ENCODE results near the gene ERAL1.
"Not testable (repeated sequence)": the region's sequence is repeated elsewhere in the genome, so short reads cannot be mapped to it uniquely, and the experiment has no call there.

ERAL1 gene

DNA sequence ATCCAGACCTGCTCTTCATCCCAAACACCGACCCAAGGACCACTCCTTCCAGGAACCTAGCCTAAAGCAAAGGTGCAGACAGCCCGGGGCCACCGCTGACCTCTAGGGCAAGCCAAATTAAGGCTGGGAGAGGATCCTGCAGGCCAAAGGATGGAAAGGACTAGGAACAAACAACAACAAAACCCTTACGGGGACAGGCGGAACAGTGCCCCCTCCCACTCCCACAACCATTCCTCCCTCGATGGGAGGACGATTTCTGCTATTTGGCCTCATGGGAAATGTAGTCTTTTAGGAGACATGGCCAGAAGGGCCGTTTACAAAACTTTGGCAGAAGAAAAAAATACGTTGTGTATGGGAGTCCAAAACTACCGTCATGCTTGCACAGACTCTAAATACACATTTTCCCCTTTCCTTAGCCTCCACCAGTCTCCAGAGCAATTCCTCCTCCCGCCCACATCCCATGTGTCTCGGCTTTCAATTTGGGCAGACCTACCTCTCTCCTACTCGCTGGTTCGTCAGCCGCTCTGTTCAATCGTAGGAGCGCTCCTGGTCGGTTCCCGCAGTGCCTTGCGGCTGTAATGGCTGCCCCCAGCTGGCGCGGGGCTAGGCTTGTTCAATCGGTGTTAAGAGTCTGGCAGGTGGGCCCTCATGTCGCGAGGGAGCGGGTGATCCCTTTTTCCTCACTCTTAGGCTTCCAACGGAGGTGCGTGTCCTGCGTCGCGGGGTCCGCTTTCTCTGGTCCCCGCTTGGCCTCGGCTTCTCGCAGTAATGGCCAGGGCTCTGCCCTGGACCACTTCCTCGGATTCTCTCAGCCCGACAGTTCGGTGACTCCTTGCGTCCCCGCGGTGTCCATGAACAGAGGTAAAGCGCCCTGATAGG lies at the start of gene ERAL1:
Gene ERAL1, plus strand, starts transcription at position 560 of the 879 bp plus-strand sequence. Its CDS starts 19 bp downstream, at position 579.
- in situ Hi-C loops (cut with HindIII; ENCODE audit: low sequenced_read_pairs) = no loop called here

DNA sequence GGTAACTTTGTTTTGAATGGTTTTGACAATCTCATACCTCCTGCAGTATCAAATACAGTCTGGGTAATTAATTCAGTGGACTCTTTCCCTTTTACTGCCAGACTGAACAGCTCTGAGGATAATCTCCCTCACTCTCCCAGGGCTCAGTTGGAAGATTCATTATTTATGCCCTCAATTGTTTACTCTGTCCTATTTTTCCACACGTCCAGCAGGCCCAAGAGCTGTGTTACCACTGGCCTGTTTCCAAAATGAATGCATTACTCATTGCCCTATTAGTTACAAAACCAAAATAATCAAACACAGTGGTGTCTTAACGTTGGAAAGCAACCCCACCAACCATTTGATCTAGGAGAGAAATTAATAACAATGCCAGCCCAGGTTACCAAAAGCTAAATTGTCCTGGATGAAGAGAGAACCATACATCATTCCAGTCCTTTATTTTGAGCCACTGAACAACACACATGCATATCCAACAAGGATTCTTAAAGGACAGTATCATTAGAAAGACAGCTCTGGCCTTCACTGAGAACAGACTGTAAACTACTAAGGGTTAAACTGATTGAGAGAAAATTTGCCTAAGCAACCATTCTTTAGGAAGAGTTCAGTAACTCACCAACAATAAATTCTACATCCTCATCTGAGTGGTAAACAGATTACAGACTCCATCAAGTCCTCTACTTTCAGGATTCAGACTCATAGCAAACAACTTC lies 46.7 kb upstream of the ERAL1 start:
- in situ Hi-C loops (cut with HindIII; ENCODE audit: low sequenced_read_pairs) = no loop called here

DNA sequence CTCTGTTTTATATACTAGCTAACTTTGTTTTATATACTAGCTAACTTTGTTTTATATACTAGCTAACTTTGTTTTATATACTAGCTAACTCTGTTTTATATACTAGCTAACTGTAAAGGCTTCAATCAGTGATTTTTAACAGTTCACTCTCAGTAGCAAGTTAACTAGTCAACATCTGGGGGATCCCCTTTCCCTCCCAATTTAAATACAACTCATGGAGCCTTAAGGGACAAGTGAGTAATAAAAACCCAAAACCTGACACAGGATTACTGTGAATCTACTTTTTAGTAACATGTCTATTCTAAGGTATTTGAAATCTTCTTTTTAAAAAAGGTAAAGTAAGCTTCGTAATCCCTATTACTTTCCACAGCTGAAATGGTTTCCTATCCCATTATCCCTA lies 44.4 kb upstream of the ERAL1 start:
- in situ Hi-C loops (cut with HindIII; ENCODE audit: low sequenced_read_pairs) = no loop called here

DNA sequence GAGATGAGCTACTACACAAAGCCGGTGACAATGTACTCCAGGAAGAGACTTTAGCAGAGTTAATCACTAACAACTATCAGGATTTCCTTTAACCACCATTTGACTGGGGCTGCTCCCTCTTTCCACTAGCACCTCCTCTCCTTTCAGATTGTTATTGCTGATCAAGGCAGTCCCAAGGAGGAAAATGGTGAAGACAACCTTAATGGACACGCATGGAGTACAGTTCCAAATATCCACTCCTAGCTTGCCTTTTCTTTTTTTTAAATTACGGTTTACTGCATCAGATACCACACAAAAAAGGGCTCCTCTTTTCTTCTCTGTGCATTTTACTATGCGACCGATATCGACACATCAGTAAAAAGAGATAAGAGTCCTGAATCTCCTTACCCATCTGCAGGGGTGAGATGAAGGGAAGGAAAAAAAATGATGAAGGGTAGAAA lies 43.1 kb upstream of the ERAL1 start:
- in situ Hi-C loops (cut with HindIII; ENCODE audit: low sequenced_read_pairs) = no loop called here

DNA sequence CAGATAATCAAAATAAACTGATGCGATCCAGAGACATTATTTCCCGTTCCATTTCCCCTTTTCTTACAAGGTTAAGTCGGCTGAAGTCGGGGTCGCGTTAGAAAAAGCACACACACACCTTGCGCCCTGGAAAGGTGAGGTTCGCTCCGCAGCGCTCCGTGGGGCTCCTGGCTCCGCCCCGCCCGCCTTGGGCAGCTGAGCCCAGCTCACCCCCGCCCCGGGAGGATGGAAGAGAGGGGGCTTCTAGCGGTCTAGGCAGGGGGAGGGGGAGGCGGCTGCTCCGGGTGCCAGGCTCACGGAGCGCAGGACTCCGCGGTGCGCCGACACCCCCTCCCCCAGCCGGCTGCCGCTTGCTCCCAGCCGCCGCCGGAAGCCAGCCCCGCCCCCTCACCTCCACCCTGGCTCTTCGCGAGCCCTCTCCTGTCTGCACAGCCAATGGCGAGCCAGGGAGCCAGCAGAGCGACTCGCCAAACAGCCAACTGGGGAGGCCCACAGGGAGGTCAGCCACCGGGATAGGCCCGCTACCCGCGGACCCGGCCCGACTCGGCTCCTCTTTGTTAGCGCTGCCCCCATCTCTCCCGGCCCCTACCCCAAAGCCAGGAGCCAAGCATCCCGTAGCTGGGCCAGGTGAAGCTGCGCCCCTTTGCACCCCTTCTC lies 42.6 kb upstream of the ERAL1 start:
- in situ Hi-C loops (cut with HindIII; ENCODE audit: low sequenced_read_pairs) = no loop called here

DNA sequence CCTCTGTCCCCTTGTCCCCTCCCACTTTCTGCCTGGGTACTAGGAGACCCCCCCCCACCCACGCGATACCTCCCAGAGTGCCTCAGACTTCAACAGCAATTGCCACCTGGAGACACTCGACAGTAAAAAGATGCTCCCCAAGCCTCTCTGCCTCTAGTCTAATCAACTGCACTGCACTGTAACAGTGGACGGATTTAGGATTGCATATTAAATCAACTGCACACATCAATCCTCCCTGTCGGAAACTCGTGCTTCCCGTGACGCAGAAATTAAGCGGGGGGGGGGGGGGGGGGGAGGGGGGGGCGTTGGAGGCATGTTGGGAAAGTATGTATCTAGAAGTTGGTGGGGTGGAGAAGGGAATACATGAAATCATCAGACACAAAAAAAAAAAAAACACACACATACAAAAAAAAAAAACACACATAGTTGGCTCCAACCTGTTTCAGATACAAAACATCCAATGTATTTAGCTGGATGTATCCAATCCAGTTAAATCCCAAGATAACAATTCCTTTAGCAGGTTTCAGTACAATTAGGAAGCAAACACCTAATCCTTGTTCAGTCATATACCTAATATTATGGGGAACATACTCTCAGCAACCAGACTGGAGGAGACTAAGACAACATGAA lies 42.0 kb upstream of the ERAL1 start:
- in situ Hi-C loops (cut with HindIII; ENCODE audit: low sequenced_read_pairs) = no loop called here

DNA sequence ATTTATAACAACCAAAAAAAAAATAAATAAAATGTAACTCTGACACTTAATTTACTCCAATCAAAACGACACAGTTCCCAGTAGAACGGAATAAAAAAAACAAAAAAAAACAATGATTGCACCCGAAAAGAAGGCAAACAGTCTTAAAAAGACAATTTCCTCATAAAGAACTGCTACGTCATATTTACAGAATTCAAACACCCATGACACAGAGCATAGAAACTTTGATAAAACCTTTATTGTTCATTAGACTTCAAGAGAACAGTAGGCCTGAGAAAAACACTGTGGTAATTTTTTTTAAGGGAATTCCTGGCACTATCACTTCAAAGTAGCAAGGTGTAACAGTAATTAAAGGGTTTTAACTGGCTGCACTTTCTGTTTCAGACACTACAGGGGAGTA lies 38.3 kb upstream of the ERAL1 start:
- in situ Hi-C loops (cut with HindIII; ENCODE audit: low sequenced_read_pairs) = no loop called here

DNA sequence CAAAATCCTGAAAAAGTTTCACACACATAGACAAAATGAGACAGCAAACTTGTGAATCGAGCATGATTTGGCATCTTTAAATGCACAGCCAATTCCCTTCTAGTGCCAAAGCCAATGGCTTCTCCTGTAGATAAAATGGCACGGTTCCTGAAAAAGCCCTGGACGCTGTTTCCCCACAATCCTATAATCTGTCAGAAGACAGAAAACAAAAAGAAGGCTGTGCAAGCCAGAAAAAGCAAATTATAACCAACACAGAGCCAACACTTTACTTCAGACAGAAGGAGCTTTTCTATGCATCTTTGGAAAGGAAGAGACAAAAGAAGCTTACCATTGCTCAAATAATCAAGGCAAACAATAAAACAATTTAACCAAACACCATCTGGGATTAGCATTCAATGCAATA lies 36.0 kb upstream of the ERAL1 start:
- in situ Hi-C loops (cut with HindIII; ENCODE audit: low sequenced_read_pairs) = no loop called here

DNA sequence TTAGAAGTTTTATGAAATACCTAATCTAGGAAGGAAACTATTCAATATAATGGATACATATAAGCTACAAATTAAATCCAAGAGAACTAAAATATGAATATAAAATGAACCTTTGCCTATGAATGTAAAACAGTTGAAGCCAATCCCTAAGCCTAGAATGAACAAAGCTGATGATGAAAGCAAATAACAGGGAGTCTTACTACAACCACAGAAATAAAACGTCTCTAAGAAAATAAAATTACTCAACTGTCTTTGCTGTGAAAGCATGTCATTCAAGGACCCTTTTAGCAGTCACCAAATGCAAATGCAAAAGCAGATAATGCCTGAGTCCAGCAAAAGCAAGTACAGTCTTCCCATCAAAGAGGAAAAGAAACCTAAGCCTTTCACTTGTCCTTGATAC lies 35.2 kb upstream of the ERAL1 start:
- in situ Hi-C loops (cut with HindIII; ENCODE audit: low sequenced_read_pairs) = no loop called here

DNA sequence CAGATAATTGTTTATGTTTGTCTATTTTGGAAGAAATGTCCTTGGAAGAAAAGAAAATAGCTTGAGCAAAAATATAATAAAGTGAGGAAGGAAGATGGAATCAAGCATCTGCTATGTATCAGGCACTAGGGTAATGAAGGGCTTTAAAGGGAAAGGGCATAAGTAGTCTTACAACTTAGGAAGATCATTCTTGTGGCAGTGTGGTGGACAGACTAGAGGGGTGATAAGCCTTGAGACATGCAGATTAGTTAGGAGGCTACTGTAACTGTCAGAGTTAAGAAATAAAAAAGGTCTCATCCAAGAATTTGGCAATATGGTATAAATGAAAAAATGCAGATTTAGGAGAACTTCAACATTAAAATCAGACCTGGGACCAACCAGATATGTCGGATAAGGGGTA lies 27.1 kb upstream of the ERAL1 start:
- in situ Hi-C loops (cut with HindIII; ENCODE audit: low sequenced_read_pairs) = no loop called here

DNA sequence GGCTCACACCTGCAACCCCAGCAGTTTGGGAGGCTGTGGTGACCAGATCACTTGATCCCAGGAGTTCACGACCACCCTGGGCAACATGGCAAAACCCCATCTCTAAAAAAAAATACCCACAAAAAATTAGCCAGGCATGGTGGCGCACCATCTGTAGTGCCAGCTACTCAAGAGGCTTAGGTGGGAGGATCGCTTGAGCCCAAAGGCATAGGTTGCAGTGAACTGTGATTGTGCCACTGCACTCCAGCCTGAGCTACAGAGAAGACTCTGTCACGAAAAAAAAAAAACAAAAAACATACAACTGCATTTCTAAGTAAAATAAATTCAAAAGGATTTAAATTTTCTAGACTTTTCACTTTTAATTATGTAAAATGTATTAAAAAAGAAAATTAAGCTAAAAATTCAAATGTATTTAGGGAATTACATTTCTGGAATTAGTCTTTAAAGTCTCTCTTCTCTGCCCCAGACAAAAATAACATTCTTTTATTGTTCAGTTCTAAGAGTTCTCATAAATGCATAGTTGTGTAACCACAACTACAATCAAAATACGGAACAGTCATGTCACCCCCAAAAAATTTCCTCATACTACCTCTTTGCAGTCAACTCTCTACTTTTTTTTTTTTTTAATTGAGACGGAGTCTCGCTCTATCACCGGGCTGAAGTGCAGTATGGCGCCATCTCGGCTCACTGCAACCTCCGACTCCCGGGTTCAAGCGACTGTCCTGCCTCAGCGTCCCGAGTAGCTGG lies 26.3 kb upstream of the ERAL1 start:
- in situ Hi-C loops (cut with HindIII; ENCODE audit: low sequenced_read_pairs) = no loop called here

DNA sequence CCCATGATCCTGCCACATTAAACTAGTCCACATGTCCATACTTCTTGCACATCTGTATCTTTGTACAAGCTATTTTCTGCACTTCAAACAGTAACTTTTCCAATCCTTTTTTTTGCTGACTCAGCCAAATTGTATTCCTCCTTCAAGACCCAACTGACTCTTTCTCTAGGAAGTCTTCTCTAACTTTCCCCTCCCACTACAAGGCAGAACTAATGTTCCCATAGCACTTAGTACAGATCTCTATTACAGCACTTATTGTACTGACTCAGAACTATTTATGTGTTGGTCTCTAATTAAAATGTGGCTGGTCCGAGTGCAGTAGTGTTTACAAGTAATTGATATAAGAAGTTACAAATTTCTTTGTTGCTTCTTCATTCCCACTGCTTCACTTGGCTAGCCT lies 20.4 kb upstream of the ERAL1 start:
- in situ Hi-C loops (cut with HindIII; ENCODE audit: low sequenced_read_pairs) = no loop called here

DNA sequence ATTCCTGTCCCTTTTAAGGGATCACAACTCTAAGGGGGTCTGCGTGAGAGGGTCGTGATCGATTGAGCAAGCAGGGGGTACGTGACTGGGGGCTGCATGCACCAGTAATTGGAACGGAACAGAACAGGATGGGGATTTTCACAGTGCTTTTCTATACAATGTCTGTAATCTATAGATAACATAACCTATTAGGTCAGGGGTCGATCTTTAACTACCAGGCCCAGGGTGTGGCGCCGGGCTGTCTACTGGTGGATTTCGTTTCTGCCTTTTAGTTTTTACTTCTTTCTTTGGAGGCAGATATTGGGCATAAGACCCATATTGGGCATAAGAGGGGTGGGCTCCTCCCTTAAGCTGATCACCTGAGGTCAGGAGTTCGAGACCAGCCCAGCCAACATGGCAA lies 18.3 kb upstream of the ERAL1 start:
- in situ Hi-C loops (cut with HindIII; ENCODE audit: low sequenced_read_pairs) = not testable (repeated sequence)

DNA sequence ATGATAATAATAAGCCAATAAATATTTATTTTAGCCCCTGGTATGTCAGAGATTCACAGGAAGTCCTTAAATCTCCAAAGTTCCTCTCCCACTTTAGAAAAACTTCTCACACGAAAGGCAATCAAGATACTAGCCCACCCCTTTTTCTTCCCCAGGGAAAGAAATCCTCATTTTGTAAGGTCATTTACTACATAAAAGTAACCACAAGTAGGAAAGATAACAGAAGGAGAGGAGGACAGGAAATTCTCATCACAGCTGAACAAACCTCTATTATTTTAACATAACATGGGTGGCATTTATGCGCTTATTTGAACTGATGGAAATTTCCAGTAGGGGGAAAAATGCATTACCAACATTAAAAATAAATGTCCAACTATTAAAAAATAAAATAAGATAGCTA lies 15.6 kb upstream of the ERAL1 start:
- in situ Hi-C loops (cut with HindIII; ENCODE audit: low sequenced_read_pairs) = no loop called here

DNA sequence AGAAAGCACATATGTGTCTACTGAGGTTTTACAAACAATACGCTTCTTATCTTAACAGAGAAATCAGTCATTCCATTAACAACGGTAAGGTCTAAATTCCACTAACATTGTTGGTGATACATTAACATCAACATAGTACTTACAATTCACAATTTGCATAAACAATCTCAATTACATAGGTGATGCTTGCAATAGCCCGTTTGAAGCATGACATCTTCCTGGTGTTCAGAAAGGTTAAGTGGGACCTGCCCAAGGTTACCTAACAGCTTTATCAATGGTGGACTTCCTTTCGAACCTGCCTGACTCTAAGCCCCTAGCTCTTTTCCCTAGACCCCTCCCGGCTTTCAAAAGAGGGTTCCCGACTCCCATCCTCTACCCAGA lies 12.9 kb upstream of the ERAL1 start:
- in situ Hi-C loops (cut with HindIII; ENCODE audit: low sequenced_read_pairs) = no loop called here

DNA sequence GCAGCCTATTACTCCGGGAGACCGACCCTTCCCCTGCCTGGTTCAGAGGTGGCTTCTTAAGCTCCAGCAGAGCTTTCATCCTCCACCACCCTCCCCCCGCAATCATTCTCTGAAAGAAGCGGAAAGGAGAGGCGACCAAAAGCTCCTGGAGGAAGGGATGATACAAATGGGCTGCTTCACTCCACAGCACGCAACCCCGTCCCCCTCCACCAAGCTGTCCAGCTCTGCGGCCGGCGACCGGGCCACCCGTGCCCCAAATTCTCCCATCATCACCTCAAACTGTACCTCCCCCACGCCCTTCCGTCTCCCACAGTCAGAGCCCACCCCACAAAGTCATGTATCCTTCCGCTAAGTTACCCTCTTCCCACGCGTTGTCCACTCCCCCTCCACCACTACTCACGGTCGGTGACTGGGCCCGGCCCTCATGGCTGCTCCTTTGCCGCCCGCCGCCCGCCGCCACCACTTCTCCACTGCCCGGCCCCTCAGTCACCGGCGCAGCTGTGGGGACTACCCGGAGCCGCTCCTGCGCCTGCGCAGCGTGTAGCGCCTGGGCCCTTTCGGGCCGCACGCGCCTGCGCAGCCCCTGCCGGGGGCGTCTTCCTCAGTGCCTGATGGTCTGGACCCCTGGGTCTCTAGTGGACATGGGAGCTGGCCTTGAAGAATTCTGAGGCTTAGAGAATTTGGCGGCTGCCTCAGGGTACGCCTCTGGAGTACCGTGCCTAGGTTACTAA lies 12.4 kb upstream of the ERAL1 start, which contains the start of gene FAM222B:
Gene FAM222B, minus strand, starts transcription at position 509 of the 731 bp plus-strand sequence. CDS start 76,123 bp downstream, outside the sequence.
- in situ Hi-C loops (cut with HindIII; ENCODE audit: low sequenced_read_pairs) = no loop called here

DNA sequence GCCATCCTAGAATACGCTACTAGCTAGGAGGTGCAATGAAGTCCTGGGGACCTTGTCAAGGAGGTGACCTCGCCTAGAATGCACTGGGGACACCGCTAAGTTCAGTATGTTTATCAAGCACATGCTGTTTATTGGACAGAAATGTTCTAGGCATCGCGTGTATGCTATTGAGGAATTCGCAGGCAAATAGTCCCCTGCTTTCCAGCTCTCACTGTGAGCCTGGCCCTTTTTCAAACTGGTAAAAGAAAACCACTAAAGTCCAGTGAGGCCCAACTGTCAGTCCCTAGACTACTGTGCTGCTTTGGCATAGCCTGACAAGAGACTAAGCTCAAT lies 11.0 kb upstream of the ERAL1 start:
- in situ Hi-C loops (cut with HindIII; ENCODE audit: low sequenced_read_pairs) = no loop called here

DNA sequence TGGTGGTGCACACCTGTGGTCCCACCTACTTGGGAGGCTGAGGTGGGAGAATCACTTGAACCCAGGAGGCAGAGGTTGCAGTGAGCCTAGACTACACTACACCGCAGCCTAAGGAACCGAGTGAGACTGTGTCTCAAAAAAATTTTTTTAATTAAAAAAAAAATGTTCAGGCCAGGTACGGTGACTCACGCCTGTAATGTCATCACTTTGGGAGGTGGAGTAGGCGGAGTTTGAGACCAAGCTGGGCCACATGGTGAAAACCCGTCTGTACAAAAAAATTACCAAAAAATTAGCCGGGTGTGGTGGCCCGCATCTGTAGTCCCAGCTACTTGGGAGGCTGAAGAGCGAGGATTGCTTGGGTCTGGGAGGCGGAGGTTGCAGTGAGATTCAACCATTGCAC lies 8.6 kb upstream of the ERAL1 start:
- in situ Hi-C loops (cut with HindIII; ENCODE audit: low sequenced_read_pairs) = no loop called here

DNA sequence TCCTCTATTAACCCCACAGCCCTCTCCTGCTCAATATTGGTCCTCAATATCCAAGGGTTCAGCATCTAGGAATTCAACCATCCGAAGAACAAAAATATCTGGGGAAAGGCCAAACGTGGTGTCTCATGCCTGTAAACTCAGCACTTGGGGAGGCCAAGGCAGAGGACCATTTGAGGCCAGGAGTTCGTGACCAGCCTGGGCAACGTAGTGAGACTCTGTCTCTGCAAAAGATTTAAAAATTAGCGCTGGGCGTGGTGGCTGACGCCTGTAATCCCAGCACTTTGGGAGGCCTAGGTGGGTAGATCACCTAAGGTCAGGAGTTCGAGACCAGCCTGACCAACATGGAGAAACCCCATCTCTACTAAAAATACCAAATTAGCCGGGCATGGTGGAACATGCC lies 8.1 kb upstream of the ERAL1 start:
- in situ Hi-C loops (cut with HindIII; ENCODE audit: low sequenced_read_pairs) = not testable (repeated sequence)

DNA sequence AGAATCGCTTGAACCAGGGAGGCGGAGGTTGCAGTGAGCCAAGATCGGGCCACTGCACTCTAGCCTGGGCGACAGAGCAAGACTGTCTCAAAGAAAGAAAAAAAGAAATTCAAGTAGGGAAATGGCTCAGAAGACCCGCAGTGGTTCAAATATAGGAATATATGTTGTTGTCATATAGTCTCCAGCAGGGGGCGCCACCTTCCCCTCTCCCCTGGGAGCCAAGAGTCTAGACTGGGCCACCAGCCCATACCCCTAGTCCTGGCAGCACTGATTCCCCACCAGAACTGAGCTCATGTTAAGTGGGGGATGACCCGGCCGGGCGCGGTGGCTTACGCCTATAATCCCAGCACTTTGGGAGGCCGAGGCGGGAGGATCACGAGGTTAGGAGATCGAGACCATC lies 6.1 kb upstream of the ERAL1 start:
- in situ Hi-C loops (cut with HindIII; ENCODE audit: low sequenced_read_pairs) = not testable (repeated sequence)
